HEK293T (cell line): ENCODE results near the gene EMC10.

Experiments
- CTCF ChIA-PET: fragments of 350-600 bp; formaldehyde crosslinking; extraction: SDS; loops from one replicate; lab custom pipeline; 2021; ENCODE audit warnings: antibody characterized with exemption, inconsistent platforms; lab: Yijun Ruan, JAX
- POLR2A ChIA-PET: fragments of 350-600 bp; formaldehyde crosslinking; extraction: SDS; loops from one replicate; lab custom pipeline; 2020; ENCODE audit warnings: antibody characterized with exemption, inconsistent platforms; lab: Yijun Ruan, JAX
- DNase-seq: peaks from one replicate; pipeline ENCODE4 v3.0.0; 2012; ENCODE audit warnings: mixed read lengths; ENCODE audit errors: extremely low spot score
- ARNT ChIP-seq: fragments of 450-650 bp; IDR thresholded peaks from 2 replicates; pipeline ENCODE4 v1.6.1; 2017; ENCODE audit warnings: mild to moderate bottlenecking
- BHLHE40 ChIP-seq: fragments of 450-650 bp; IDR thresholded peaks from 2 replicates; pipeline ENCODE4 v1.6.1; 2016; ENCODE audit warnings: mild to moderate bottlenecking, moderate library complexity, borderline replicate concordance
- CTBP1 ChIP-seq: fragments of 450-650 bp; IDR thresholded peaks from 2 replicates; pipeline ENCODE4 v1.6.1; 2016; ENCODE audit warnings: borderline replicate concordance
- ELF4 ChIP-seq: fragments of 450-650 bp; IDR thresholded peaks from 2 replicates; pipeline ENCODE4 v1.6.1; 2017; ENCODE audit warnings: antibody characterized with exemption
- FOXA1 ChIP-seq: fragments of 450-650 bp; IDR thresholded peaks from 2 replicates; pipeline ENCODE4 v1.6.1; 2016; ENCODE audit warnings: mild to moderate bottlenecking
- FOXK2 ChIP-seq: fragments of 450-650 bp; IDR thresholded peaks from 2 replicates; pipeline ENCODE4 v1.6.1; 2016; ENCODE audit warnings: mild to moderate bottlenecking
- FOXM1 ChIP-seq: fragments of 450-650 bp; IDR thresholded peaks from 2 replicates; pipeline ENCODE4 v1.6.1; 2017; ENCODE audit warnings: mild to moderate bottlenecking, borderline replicate concordance
- HDGF ChIP-seq: fragments of 450-650 bp; IDR thresholded peaks from 2 replicates; pipeline ENCODE4 v1.6.1; 2017; ENCODE audit warnings: antibody characterized with exemption, borderline replicate concordance
- L3MBTL2 ChIP-seq: fragments of 450-650 bp; conservative IDR thresholded peaks from 2 replicates; pipeline ENCODE4 v1.6.1; 2016; ENCODE audit warnings: mild to moderate bottlenecking
- LEF1 ChIP-seq: fragments of 450-650 bp; IDR thresholded peaks from 2 replicates; pipeline ENCODE4 v1.6.1; 2017; ENCODE audit warnings: mild to moderate bottlenecking, borderline replicate concordance
- NFRKB ChIP-seq: fragments of 450-650 bp; IDR thresholded peaks from 2 replicates; pipeline ENCODE4 v1.6.1; 2016; ENCODE audit warnings: mild to moderate bottlenecking, moderate library complexity
- SP1 ChIP-seq: fragments of 450-650 bp; IDR thresholded peaks from 2 replicates; pipeline ENCODE4 v1.6.1; 2017
- SUZ12 ChIP-seq: fragments of 450-650 bp; IDR thresholded peaks from 2 replicates; pipeline ENCODE4 v1.6.1; 2016; ENCODE audit warnings: mild to moderate bottlenecking
- TARDBP ChIP-seq: fragments of 450-650 bp; IDR thresholded peaks from 2 replicates; pipeline ENCODE4 v1.6.1; 2016
- ZNF384 ChIP-seq: fragments of 450-650 bp; IDR thresholded peaks from 2 replicates; pipeline ENCODE4 v1.6.1; 2016
- TF ChIP-seq, protein P1 (sequence below): fragments of 450-650 bp; IDR thresholded peaks from 2 replicates; pipeline ENCODE4 v1.6.1; 2016

EMC10 gene

DNA sequence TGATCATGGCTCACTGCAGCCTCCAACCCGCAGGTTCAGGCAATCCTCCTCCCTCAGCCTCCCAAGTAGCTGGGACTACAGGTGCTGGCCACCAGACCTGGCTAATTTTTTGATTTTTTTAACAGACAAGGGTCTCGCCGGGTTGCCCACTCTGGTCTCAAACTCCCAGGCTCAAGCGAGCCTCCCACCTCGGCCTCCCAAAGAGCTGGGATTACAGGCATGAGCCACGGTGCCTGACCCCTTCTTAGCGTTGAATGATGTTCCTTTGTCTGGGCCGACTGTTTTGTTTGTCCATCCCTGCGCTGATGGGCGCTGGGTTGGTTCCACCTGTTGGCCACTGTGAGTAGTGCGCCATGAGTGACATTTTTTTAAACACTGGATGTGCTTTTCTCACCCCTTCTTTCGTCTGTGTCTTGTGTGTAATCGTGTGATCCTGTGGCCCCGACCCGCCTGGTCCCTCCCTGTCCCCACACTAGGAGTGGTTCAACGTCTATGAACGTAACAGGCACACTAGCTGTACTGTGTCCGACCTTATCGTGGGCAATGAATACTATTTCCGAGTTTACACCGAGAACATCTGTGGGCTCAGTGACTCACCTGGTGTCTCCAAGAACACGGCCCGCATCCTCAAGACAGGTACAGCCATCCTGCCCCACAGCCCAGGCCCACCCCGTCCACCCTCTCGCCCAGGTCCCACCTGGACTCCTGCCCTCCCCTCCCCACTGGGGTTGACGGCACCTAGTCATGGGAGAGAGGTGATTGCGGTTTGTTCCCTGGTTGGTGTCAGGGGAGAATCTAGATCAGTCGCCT, 15.0 kb upstream of the EMC10 start:
- CTCF ChIA-PET: interaction anchor here (1.2 to 1.5 kb wide), 4 partner anchors 90 to 104 kb away, joined by 4 to 6 read pairs (median 4); partner anchors contain the start of gene NAPSA
- peak; percentile 85 for DNase-seq
- POLR2A ChIA-PET: interaction anchor here (2.0 kb wide), 1 partner anchor 92 kb away, joined by 10 read pairs; no protein-coding TSS in a partner anchor
- TF ChIP-seq ELF4 (no peak), LEF1 (no peak), FOXK2 (no peak), CTBP1 (no peak), HDGF (no peak), FOXM1 (no peak), FOXA1 (no peak), BHLHE40 (no peak), TARDBP (no peak), SUZ12 (no peak), ZNF384 (peak; percentile 75)
- TF ChIP-seq, protein P1, sequence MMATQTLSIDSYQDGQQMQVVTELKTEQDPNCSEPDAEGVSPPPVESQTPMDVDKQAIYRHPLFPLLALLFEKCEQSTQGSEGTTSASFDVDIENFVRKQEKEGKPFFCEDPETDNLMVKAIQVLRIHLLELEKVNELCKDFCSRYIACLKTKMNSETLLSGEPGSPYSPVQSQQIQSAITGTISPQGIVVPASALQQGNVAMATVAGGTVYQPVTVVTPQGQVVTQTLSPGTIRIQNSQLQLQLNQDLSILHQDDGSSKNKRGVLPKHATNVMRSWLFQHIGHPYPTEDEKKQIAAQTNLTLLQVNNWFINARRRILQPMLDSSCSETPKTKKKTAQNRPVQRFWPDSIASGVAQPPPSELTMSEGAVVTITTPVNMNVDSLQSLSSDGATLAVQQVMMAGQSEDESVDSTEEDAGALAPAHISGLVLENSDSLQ: peak; percentile 62

DNA sequence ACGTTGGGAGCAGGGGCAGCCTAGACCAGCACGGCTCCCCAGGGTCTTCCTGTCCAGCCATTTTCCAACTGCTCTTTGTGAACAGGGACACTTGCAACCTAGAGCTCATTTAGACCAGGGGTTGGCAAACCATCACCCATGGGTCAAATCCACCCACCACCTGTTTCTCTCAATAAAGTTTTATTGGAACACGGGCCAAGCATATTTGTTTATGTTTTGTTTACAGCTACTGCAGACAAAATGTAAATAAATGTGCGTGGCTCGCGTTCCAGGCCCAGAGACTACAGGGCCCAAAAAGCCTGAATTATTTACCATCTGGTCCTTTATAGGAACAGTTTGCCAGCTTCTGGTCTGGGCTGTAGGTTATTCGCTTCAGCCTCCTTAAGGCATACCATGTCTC, 13.3 kb upstream of the EMC10 start:
- no peak for DNase-seq
- CTCF ChIA-PET: interaction anchor here (3.0 kb wide), 1 partner anchor 94 kb away, joined by 8 read pairs; no protein-coding TSS in a partner anchor
- POLR2A ChIA-PET: interaction anchor here (1.3 kb wide), 1 partner anchor 94 kb away, joined by 5 read pairs; no protein-coding TSS in a partner anchor
- no peak for TF ChIP-seq ZNF384
- TF ChIP-seq CTBP1: no peak
- no peak for TF ChIP-seq FOXA1
- TF ChIP-seq FOXK2: no peak
- TF ChIP-seq SP1: no peak
- TF ChIP-seq BHLHE40: no peak
- TF ChIP-seq L3MBTL2: no peak
- TF ChIP-seq NFRKB: no peak

DNA sequence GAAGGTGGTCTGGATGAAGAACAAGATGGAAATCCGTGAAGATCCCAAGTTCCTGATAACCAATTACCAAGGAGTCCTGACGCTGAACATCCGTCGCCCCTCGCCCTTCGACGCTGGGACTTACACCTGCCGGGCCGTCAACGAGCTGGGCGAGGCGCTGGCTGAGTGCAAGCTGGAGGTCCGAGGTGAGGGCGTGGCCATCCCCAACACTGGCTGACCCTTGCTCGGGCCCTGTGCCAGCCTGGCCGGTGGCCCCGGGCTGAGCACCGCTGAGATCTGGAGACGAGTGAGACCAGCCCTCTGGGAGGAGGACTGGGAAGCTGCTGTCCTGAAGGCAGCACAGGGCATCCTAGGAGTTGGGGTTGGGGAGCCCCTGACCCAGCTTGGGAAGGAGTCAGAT, 12.0 kb upstream of the EMC10 start:
- no peak for DNase-seq
- TF ChIP-seq SUZ12 (no peak), TARDBP (no peak), NFRKB (no peak), L3MBTL2 (no peak), FOXA1 (no peak), BHLHE40 (no peak), HDGF (no peak), LEF1 (no peak), ZNF384 (no peak), SP1 (no peak)
- POLR2A ChIA-PET: no interaction called here
- CTCF ChIA-PET: interaction anchor here (0.7 to 3.0 kb wide), 2 partner anchors 95 to 107 kb away, joined by 3 to 8 read pairs; no protein-coding TSS in a partner anchor

DNA sequence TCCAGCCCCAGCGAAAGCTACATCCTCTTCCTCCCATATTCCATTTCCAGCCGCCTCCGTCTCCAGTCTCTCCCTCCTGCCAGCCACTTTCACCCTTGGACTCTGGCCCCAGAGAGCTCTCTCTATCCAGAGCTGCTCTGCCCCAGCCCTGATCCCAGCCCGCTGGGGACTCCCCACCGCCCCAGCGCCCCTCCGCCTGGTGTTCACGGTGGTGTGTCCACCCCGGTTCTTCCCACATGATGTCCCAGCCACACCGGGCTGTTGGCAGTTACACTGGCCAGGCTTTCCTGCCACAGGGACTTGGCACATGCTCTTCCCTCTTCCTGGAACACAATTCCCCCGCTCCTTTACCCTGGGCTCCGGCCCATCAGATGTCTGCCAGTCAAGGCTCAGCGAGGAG, 11.3 kb upstream of the EMC10 start:
- DNase-seq: no peak
- ChIA-PET CTCF (interaction anchor here (0.7 to 3.0 kb wide), 2 partner anchors 96 to 108 kb away, joined by 3 to 8 read pairs; no protein-coding TSS in a partner anchor), POLR2A (no interaction called here)
- no peak for TF ChIP-seq ZNF384
- TF ChIP-seq LEF1: no peak
- TF ChIP-seq SP1: no peak
- TF ChIP-seq L3MBTL2: no peak
- TF ChIP-seq NFRKB: no peak
- no peak for TF ChIP-seq BHLHE40
- no peak for TF ChIP-seq TARDBP
- no peak for TF ChIP-seq FOXA1
- TF ChIP-seq SUZ12: no peak
- no peak for TF ChIP-seq FOXM1
- no peak for TF ChIP-seq HDGF
- no peak for TF ChIP-seq ELF4
- no peak for TF ChIP-seq ARNT
- TF ChIP-seq, protein P1: no peak
- TF ChIP-seq FOXK2: no peak
- no peak for TF ChIP-seq CTBP1

DNA sequence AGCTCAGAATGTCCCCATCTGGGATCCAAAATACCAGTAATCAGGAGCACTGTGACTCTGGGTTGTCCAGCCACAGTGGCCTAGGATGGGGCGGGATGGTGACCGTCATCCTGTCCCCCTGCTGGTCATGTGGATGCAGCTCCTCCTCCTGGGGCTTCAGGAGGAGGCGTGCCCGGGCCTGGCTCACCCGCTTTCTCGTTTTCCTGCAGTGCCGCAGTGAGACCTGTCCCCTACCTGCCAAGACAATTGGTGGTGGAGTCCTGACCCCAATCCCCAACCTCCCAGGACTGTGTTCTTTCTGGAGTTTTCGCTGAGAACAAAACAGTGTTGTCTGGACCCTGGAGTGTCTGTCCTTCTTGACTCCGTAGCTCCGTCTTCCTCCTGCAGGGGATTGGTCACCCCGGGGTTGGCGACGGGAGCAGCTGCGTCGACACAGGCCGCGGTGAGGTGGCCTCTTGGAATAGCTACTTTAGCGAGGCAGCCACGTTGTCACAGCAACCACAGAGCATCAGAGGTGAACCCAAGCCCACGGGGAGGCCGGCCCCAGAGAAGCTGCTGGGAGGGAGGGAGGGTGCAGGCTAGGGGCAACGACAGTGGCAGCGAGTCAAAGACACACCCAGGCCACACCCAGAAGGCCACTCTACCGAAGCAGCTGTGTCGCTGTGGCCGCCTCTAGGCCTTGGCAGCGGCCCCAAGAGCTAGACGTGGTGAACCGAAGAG, 10.2 kb upstream of the EMC10 start:
- peak; percentile 52 for DNase-seq
- CTCF ChIA-PET: interaction anchor here (1.2 to 1.5 kb wide), 4 partner anchors 13 to 109 kb away, joined by 3 to 5 read pairs (median 4); no protein-coding TSS in a partner anchor
- TF ChIP-seq BHLHE40 (no peak), NFRKB (no peak)
- POLR2A ChIA-PET: no interaction called here

DNA sequence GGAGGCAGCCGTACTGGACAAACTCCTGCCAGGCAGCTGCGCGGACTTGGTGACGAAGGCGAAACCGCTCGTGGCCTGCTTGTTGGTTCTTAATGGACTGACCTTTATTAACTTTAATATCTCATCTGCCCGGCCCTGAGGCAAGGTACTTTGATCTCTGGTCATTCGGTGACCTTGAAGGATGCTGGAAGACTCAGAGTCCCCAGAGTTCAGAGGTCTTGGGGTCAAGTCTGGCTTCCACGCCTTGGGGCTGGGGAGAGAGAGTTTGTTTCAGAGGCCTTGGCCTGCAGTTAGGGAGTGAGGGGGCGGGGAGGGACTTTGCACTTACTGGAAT, 9.6 kb upstream of the EMC10 start:
- TF ChIP-seq NFRKB (no peak), TARDBP (no peak), BHLHE40 (no peak)
- no peak for DNase-seq
- ChIA-PET POLR2A (no interaction called here), CTCF (interaction anchor here (1.2 to 1.5 kb wide), 4 partner anchors 12 to 110 kb away, joined by 3 to 5 read pairs (median 4); no protein-coding TSS in a partner anchor)
